Neutrophil (primary cell): ENCODE results near the gene UBTFL1.

ENCODE experiments used
- H3K27ac ChIP-seq: fragments of 200-600 bp; sonication (generic); 2 replicates; pipeline ENCODE4 v1.5.1; 2016; ENCODE audit warnings: mild to moderate bottlenecking, moderate library complexity
- H3K27me3 ChIP-seq: fragments of 200-600 bp; sonication (generic); 2 replicates; pipeline ENCODE4 v1.6.0; 2016; ENCODE audit warnings: mild to moderate bottlenecking
- H3K36me3 ChIP-seq: fragments of 200-600 bp; sonication (generic); 2 replicates; pipeline ENCODE4 v1.5.1; 2017
- H3K4me1 ChIP-seq, 2 experiments: fragments of 200-600 bp in 1 of 2; sonication (generic) in 1 of 2; 1 replicate in 1 of 2; 2 replicates in 1 of 2; pipeline versions ENCODE4 v1.5.1 to v1.6.1; 2013 to 2016; ENCODE audit warnings: low read depth in 1 of 2, low read length in 1 of 2, mild to moderate bottlenecking in 1 of 2, moderate library complexity in 1 of 2; ENCODE audit not compliant: control insufficient read depth in 1 of 2, insufficient read depth in 1 of 2
- H3K4me3 ChIP-seq, 2 experiments: fragments of 200-600 bp in 1 of 2; sonication (generic) in 1 of 2; 1 replicate in 1 of 2; 2 replicates in 1 of 2; pipeline ENCODE4 v1.5.1; 2013 to 2016; ENCODE audit warnings: low read depth in 1 of 2, low read length in 1 of 2, mild to moderate bottlenecking in 1 of 2, moderate library complexity in 1 of 2
- H3K9me3 ChIP-seq: fragments of 200-600 bp; sonication (generic); 2 replicates; pipeline ENCODE4 v1.5.1; 2016
- TF ChIP-seq, protein P1 (sequence below): fragments of 200-600 bp; sonication (generic); IDR thresholded peaks from 2 replicates; pipeline ENCODE4 v1.5.1; 2016; ENCODE audit warnings: antibody characterized with exemption

The UBTFL1 gene

GRCh38 chr11:90120191-90120590, 34.4 kb downstream of the UBTFL1 start:
- TF ChIP-seq, protein P1, sequence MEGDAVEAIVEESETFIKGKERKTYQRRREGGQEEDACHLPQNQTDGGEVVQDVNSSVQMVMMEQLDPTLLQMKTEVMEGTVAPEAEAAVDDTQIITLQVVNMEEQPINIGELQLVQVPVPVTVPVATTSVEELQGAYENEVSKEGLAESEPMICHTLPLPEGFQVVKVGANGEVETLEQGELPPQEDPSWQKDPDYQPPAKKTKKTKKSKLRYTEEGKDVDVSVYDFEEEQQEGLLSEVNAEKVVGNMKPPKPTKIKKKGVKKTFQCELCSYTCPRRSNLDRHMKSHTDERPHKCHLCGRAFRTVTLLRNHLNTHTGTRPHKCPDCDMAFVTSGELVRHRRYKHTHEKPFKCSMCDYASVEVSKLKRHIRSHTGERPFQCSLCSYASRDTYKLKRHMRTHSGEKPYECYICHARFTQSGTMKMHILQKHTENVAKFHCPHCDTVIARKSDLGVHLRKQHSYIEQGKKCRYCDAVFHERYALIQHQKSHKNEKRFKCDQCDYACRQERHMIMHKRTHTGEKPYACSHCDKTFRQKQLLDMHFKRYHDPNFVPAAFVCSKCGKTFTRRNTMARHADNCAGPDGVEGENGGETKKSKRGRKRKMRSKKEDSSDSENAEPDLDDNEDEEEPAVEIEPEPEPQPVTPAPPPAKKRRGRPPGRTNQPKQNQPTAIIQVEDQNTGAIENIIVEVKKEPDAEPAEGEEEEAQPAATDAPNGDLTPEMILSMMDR, result no peak

DNA sequence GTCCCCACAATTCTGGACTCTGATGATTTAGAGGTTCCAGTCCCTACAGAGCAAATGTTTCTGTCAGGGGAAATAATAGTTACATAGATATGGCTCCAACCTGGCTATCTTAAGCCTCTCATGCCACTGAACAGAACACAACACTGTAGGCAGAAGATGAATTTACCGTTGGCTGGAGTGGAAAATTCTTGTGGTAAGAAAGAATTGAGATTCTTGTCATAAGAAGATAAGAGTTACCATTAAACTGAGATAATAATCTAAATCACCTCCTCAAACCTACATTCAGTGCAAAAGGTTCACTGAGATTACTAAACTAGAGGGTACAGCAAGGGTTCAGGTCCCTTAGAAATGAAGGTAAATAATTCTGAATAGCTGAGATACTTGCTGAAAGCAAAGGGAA, 38.6 kb downstream of the UBTFL1 start:
- no peaks in the 10 kb centered on the region for H3K27me3 ChIP-seq
- TF ChIP-seq, protein P1, result no peak

More at GRCh38 chr11:90120191-90120590, 34.4 kb downstream of the UBTFL1 start:
- H3K9me3 ChIP-seq, result no peaks in the 10 kb centered on the region
- no peak overlapping the region for H3K27ac ChIP-seq
- H3K4me1 ChIP-seq, result no peaks in the 10 kb centered on the region
- no peaks in the 10 kb centered on the region for H3K27me3 ChIP-seq
- H3K4me3 ChIP-seq, result no peak overlapping the region
- no peaks in the 10 kb centered on the region for H3K36me3 ChIP-seq

GRCh38 chr11:90124946-90125345, 39.2 kb downstream of the UBTFL1 start:
- TF ChIP-seq, protein P1, result no peak
- no peaks in the 10 kb centered on the region for H3K9me3 ChIP-seq
- no peaks in the 10 kb centered on the region for H3K36me3 ChIP-seq
- H3K27me3 ChIP-seq, result no peaks in the 10 kb centered on the region
- no peak overlapping the region for H3K4me3 ChIP-seq
- no peaks in the 10 kb centered on the region for H3K4me1 ChIP-seq
- no peak overlapping the region for H3K27ac ChIP-seq

More for the DNA sequence above, 38.6 kb downstream of the UBTFL1 start:
- no peaks in the 10 kb centered on the region for H3K4me1 ChIP-seq
- H3K4me3 ChIP-seq, result no peak overlapping the region
- no peaks in the 10 kb centered on the region for H3K36me3 ChIP-seq
- no peak overlapping the region for H3K27ac ChIP-seq
- H3K9me3 ChIP-seq, result no peaks in the 10 kb centered on the region

DNA sequence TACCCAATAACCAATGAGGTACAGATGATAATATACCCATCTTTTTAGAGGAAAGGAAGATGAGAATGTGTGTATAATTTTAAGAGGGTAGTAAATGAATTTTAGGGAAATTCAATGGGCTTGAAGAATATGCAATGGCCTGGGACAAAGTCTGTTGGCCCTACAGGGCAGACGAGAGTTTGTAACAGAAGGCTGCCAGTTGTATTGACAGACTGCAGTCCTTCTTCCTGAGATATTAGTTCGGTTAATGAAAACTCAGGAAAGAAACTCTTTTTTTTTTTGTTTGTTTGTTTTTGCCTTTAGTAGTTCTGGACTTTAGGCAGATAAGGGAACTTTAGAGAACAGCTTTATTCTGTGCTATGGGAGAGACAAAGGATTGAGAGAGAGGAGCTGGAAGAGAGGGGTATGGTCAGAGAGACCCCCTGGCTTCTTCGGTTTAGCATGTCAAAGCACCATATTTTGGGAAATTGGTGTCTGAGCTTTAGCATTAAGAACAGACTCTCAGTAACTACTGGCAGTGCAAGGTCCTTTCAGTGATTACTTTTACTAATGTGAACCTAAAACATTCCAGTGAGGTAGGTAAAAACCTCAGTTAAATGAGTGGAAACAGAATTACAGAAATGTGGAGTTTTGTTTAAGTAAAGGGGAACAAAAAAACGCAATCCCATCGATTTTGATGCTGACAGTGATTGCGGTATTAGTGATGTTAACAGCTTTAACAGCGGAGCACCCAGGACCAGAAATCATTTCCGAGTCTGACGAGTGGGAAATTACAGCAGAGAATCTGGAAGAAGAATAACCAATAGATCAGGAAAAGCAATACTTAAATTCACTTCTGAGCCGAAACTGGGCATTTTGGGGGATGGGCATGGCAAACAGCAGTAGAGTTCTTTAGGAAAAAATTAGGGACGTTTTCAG, 48.1 kb downstream of the UBTFL1 start:
- TF ChIP-seq, protein P1, result no peak
- H3K36me3 ChIP-seq, result no peaks in the 10 kb centered on the region
- H3K27ac ChIP-seq, result no peak overlapping the region
- no peak overlapping the region for H3K4me3 ChIP-seq
- no peaks in the 10 kb centered on the region for H3K4me1 ChIP-seq
- no peaks in the 10 kb centered on the region for H3K9me3 ChIP-seq
- peaks cover 42% of the 10 kb centered on the region for H3K27me3 ChIP-seq

DNA sequence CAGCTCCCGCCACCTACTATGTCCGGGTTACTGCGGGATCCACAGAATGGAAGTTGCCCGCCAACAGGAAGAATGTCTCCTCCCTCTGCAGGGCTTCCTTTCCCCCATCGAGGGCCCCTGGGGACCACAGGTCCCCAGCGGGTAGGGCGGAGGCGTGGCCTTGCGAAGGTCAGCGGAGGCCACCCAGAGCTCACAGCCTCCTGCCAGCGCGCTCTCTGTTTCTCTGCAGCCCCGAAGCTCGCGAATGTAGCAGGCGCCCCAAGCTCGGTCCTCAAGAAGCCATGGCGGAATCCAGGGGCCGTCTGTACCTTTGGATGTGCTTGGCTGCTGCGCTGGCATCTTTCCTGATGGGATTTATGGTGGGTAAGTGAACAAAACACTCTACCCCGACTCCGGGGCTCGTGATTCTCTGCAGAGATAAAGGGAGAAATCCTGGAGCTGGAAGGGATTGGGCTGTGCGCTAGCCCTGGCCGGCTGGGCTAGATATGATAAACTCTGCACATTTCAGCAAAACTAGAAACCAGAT, 48.8 kb downstream of the UBTFL1 start, which contains the start of gene NAALAD2:
Gene NAALAD2, plus strand, starts transcription at position 186 of the 526 bp plus-strand sequence. Its CDS starts 96 bp downstream, at position 282.
- TF ChIP-seq, protein P1, result no peak
- Histone ChIP-seq H3K4me1 (no peaks in the 10 kb centered on the region), H3K4me3 (no peak within 1 kb of the TSS), H3K9me3 (no peaks in the 10 kb centered on the region), H3K27ac (no peak within 1 kb of the TSS), H3K27me3 (peaks cover 42% of the 10 kb centered on the region), H3K36me3 (no peaks in the 10 kb centered on the region)
